ENCODE data around the gene MAFG.

The MAFG gene

GRCh38 chr17:81961521-81962498, 34.3 kb upstream of the MAFG start:
- peaks cover 22% of the 10 kb centered on the region for H3K4me1 ChIP-seq (ENCODE audit: insufficient read depth, low read length)
- H2AFZ ChIP-seq (ENCODE audit: low read depth, low read length), result no peak overlapping the region
- no peaks in the 10 kb centered on the region for H3K9me3 ChIP-seq (ENCODE audit: low read length)
- no peaks in the 10 kb centered on the region for H3K36me3 ChIP-seq (ENCODE audit: insufficient read depth, low read length)
- H3K27me3 ChIP-seq (ENCODE audit: insufficient read depth, low read length), result peaks cover 66% of the 10 kb centered on the region
- no peak overlapping the region for H3K4me3 ChIP-seq (ENCODE audit: low read length)

GRCh38 chr17:81961087-81961511, 33.6 kb upstream of the MAFG start, which contains the start of gene NOTUM:
NOTUM (minus strand) TSS chr17:81961187; CDS start chr17:81960909, 278 bp downstream.
- no peak within 1 kb of the TSS for H2AFZ ChIP-seq (ENCODE audit: low read depth, low read length)
- H3K4me3 ChIP-seq (ENCODE audit: low read length), result no peak within 1 kb of the TSS
- no peaks in the 10 kb centered on the region for H3K9me3 ChIP-seq (ENCODE audit: low read length)
- peaks cover 16% of the 10 kb centered on the region for H3K4me1 ChIP-seq (ENCODE audit: insufficient read depth, low read length)
- H3K27me3 ChIP-seq (ENCODE audit: insufficient read depth, low read length), result peaks cover 66% of the 10 kb centered on the region
- no peaks in the 10 kb centered on the region for H3K36me3 ChIP-seq (ENCODE audit: insufficient read depth, low read length)

- H3K9me3 ChIP-seq (ENCODE audit: low read length), result no peaks in the 10 kb centered on the region
- no peaks in the 10 kb centered on the region for H3K36me3 ChIP-seq (ENCODE audit: insufficient read depth, low read length)
- H3K27me3 ChIP-seq (ENCODE audit: insufficient read depth, low read length), result peaks cover 65% of the 10 kb centered on the region
- no peak overlapping the region for H3K4me3 ChIP-seq (ENCODE audit: low read length)
- H3K4me1 ChIP-seq (ENCODE audit: insufficient read depth, low read length), result peaks cover 18% of the 10 kb centered on the region
- H2AFZ ChIP-seq (ENCODE audit: low read depth, low read length), result no peak overlapping the region
Observed at GRCh38 chr17:81960130-81960958, 32.8 kb upstream of the MAFG start.

GRCh38 chr17:81959362-81960129, 32.0 kb upstream of the MAFG start:
- H3K27me3 ChIP-seq (ENCODE audit: insufficient read depth, low read length), result peaks cover 65% of the 10 kb centered on the region
- H3K9me3 ChIP-seq (ENCODE audit: low read length), result no peaks in the 10 kb centered on the region
- no peaks in the 10 kb centered on the region for H3K36me3 ChIP-seq (ENCODE audit: insufficient read depth, low read length)
- H2AFZ ChIP-seq (ENCODE audit: low read depth, low read length), result no peak overlapping the region
- peak overlapping the region; percentile 14 for H3K4me3 ChIP-seq (ENCODE audit: low read length)
- H3K4me1 ChIP-seq (ENCODE audit: insufficient read depth, low read length), result peaks cover 12% of the 10 kb centered on the region

- no peaks in the 10 kb centered on the region for H3K9me3 ChIP-seq (ENCODE audit: low read length)
- peaks cover 62% of the 10 kb centered on the region for H3K27me3 ChIP-seq (ENCODE audit: insufficient read depth, low read length)
- peaks cover 6% of the 10 kb centered on the region for H3K4me1 ChIP-seq (ENCODE audit: insufficient read depth, low read length)
- no peaks in the 10 kb centered on the region for H3K36me3 ChIP-seq (ENCODE audit: insufficient read depth, low read length)
- H3K4me3 ChIP-seq (ENCODE audit: low read length), result no peak overlapping the region
- H2AFZ ChIP-seq (ENCODE audit: low read depth, low read length), result no peak overlapping the region
Observed at GRCh38 chr17:81958633-81959342, 31.3 kb upstream of the MAFG start.

- Histone ChIP-seq H3K36me3 (ENCODE audit: insufficient read depth, low read length) (no peaks in the 10 kb centered on the region), H2AFZ (ENCODE audit: low read depth, low read length) (no peak overlapping the region), H3K27me3 (ENCODE audit: insufficient read depth, low read length) (peaks cover 53% of the 10 kb centered on the region), H3K9me3 (ENCODE audit: low read length) (no peaks in the 10 kb centered on the region), H3K4me3 (ENCODE audit: low read length) (no peak overlapping the region), H3K4me1 (ENCODE audit: insufficient read depth, low read length) (peaks cover 6% of the 10 kb centered on the region)
Observed at GRCh38 chr17:81957691-81958432, 30.3 kb upstream of the MAFG start.

- H3K36me3 ChIP-seq (ENCODE audit: insufficient read depth, low read length), result no peaks in the 10 kb centered on the region
- no peak overlapping the region for H3K4me3 ChIP-seq (ENCODE audit: low read length)
- H3K9me3 ChIP-seq (ENCODE audit: low read length), result no peaks in the 10 kb centered on the region
- H3K4me1 ChIP-seq (ENCODE audit: insufficient read depth, low read length), result peaks cover 6% of the 10 kb centered on the region
- H3K27me3 ChIP-seq (ENCODE audit: insufficient read depth, low read length), result peaks cover 44% of the 10 kb centered on the region
- no peak overlapping the region for H2AFZ ChIP-seq (ENCODE audit: low read depth, low read length)
Observed at GRCh38 chr17:81956607-81957589, 29.4 kb upstream of the MAFG start.

GRCh38 chr17:81955756-81956544, 28.4 kb upstream of the MAFG start:
- H3K9me3 ChIP-seq (ENCODE audit: low read length), result no peaks in the 10 kb centered on the region
- H3K4me3 ChIP-seq (ENCODE audit: low read length), result no peak overlapping the region
- H3K36me3 ChIP-seq (ENCODE audit: insufficient read depth, low read length), result no peaks in the 10 kb centered on the region
- peaks cover 39% of the 10 kb centered on the region for H3K27me3 ChIP-seq (ENCODE audit: insufficient read depth, low read length)
- H2AFZ ChIP-seq (ENCODE audit: low read depth, low read length), result no peak overlapping the region
- H3K4me1 ChIP-seq (ENCODE audit: insufficient read depth, low read length), result peaks cover 6% of the 10 kb centered on the region

GRCh38 chr17:81955058-81955681, 27.6 kb upstream of the MAFG start:
- H3K4me3 ChIP-seq (ENCODE audit: low read length), result no peak overlapping the region
- H3K9me3 ChIP-seq (ENCODE audit: low read length), result no peaks in the 10 kb centered on the region
- peaks cover 34% of the 10 kb centered on the region for H3K27me3 ChIP-seq (ENCODE audit: insufficient read depth, low read length)
- no peak overlapping the region for H2AFZ ChIP-seq (ENCODE audit: low read depth, low read length)
- peaks cover 6% of the 10 kb centered on the region for H3K4me1 ChIP-seq (ENCODE audit: insufficient read depth, low read length)
- H3K36me3 ChIP-seq (ENCODE audit: insufficient read depth, low read length), result no peaks in the 10 kb centered on the region
